DOHH2 (cell line): Measurements from ENCODE around the gene GNG12.

Experiments used
- EZH2phosphoT487 ChIP-seq: fragments of 200-600 bp; sonication (generic); IDR thresholded peaks from 2 replicates; pipeline ENCODE4 v1.6.1; 2017; ENCODE audit warnings: borderline replicate concordance, mild to moderate bottlenecking, antibody characterized with exemption, low read length, moderate library complexity, mixed read lengths
- TF ChIP-seq, protein P1 (sequence below): fragments of 200-600 bp; sonication (generic); IDR thresholded peaks from one replicate; pipeline ENCODE4 v1.5.1; 2014; ENCODE audit warnings: antibody characterized with exemption, mild to moderate bottlenecking, low read depth, low read length; ENCODE audit not compliant: poor library complexity, severe bottlenecking

DNA sequence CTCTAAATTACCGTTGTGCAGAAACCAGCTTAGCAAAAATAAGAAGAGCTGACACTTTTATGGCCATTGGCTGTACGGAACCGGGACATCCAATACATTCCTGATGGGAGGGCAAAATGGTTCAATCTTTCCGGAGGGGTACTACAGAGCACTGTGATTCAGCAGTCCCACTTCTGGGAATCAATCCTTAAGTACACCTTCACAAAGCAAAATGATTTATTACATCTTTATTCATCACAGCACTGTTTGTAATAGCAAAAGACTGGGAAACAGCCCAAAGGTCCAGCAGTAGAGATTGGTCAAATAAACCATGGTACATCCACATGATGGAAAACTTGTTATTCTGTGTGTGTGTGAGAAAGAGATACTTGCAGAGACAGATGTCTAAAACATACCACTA is 9.7 kb downstream of the GNG12 start:
- TF ChIP-seq, protein P1, sequence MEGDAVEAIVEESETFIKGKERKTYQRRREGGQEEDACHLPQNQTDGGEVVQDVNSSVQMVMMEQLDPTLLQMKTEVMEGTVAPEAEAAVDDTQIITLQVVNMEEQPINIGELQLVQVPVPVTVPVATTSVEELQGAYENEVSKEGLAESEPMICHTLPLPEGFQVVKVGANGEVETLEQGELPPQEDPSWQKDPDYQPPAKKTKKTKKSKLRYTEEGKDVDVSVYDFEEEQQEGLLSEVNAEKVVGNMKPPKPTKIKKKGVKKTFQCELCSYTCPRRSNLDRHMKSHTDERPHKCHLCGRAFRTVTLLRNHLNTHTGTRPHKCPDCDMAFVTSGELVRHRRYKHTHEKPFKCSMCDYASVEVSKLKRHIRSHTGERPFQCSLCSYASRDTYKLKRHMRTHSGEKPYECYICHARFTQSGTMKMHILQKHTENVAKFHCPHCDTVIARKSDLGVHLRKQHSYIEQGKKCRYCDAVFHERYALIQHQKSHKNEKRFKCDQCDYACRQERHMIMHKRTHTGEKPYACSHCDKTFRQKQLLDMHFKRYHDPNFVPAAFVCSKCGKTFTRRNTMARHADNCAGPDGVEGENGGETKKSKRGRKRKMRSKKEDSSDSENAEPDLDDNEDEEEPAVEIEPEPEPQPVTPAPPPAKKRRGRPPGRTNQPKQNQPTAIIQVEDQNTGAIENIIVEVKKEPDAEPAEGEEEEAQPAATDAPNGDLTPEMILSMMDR: no peak
- no peak for TF ChIP-seq EZH2phosphoT487
